Trophoblast cell (in vitro differentiated cells and primary cell): Measurements from ENCODE around the gene TMEM237.

Experiments used
- DNase-seq, 2 donors: peaks; one replicate each; pipeline ENCODE4 v3.0.0-alpha.2; 2016
- H2AFZ ChIP-seq: 2 replicates; pipeline ENCODE4 v1.6.1; 2013; ENCODE audit warnings: low read length, moderate library complexity, mild to moderate bottlenecking; ENCODE audit not compliant: insufficient read depth, poor library complexity
- H2AK5ac ChIP-seq: 2 replicates; pipeline ENCODE4 v1.6.1; 2013; ENCODE audit warnings: mild to moderate bottlenecking, low read length
- H2BK120ac ChIP-seq: 2 replicates; pipeline ENCODE4 v1.6.1; 2013; ENCODE audit warnings: low read length, mild to moderate bottlenecking, moderate library complexity; ENCODE audit not compliant: insufficient read depth, poor library complexity
- H2BK12ac ChIP-seq: 2 replicates; pipeline ENCODE4 v1.6.1; 2013; ENCODE audit warnings: mild to moderate bottlenecking, low read length, moderate library complexity
- H2BK5ac ChIP-seq: 2 replicates; pipeline ENCODE4 v1.6.1; 2013; ENCODE audit warnings: low read length, low read depth, moderate library complexity, mild to moderate bottlenecking; ENCODE audit not compliant: poor library complexity
- H3K14ac ChIP-seq: 2 replicates; pipeline ENCODE4 v1.6.1; 2013; ENCODE audit warnings: mild to moderate bottlenecking, low read length
- H3K18ac ChIP-seq: 2 replicates; pipeline ENCODE4 v1.6.1; 2013; ENCODE audit warnings: mild to moderate bottlenecking, low read length
- H3K23ac ChIP-seq: 2 replicates; pipeline ENCODE4 v1.6.1; 2013; ENCODE audit warnings: low read length
- H3K27ac ChIP-seq: 2 replicates; pipeline ENCODE4 v1.5.1; 2013; ENCODE audit warnings: low read depth, mild to moderate bottlenecking, inconsistent platforms, low read length, moderate library complexity
- H3K27me3 ChIP-seq: 2 replicates; pipeline ENCODE4 v1.6.1; 2013; ENCODE audit warnings: inconsistent platforms, mild to moderate bottlenecking, low read length, moderate library complexity; ENCODE audit not compliant: insufficient read depth
- H3K36me3 ChIP-seq, 2 experiments: 1 replicate in 1 of 2; 2 replicates in 1 of 2; pipeline ENCODE4 v1.6.1; 2013; ENCODE audit warnings: low read length in 2 of 2, mild to moderate bottlenecking in 2 of 2, moderate library complexity in 1 of 2; ENCODE audit not compliant: insufficient read depth in 2 of 2, control insufficient read depth in 1 of 2
- H3K4ac ChIP-seq: 2 replicates; pipeline ENCODE4 v1.6.1; 2013; ENCODE audit warnings: low read depth, mild to moderate bottlenecking, low read length, moderate library complexity
- H3K4me1 ChIP-seq, 2 experiments: 1 replicate in 1 of 2; 2 replicates in 1 of 2; pipeline ENCODE4 v1.6.1; 2013; ENCODE audit warnings: low read length in 2 of 2, mild to moderate bottlenecking in 2 of 2, moderate library complexity in 1 of 2; ENCODE audit not compliant: insufficient read depth in 2 of 2, control insufficient read depth in 1 of 2
- H3K4me2 ChIP-seq: 2 replicates; pipeline ENCODE4 v1.6.1; 2013; ENCODE audit warnings: inconsistent platforms, mild to moderate bottlenecking, low read length, moderate library complexity
- H3K4me3 ChIP-seq: 2 replicates; pipeline ENCODE4 v1.5.1; 2013; ENCODE audit warnings: mild to moderate bottlenecking, low read depth, low read length, inconsistent platforms
- H3K79me1 ChIP-seq: one replicate; pipeline ENCODE4 v1.6.1; 2013; ENCODE audit warnings: low read length
- H3K79me2 ChIP-seq: 2 replicates; pipeline ENCODE4 v1.6.1; 2013; ENCODE audit warnings: low read length, mild to moderate bottlenecking; ENCODE audit not compliant: control insufficient read depth, insufficient read depth, poor library complexity
- H3K9ac ChIP-seq: 2 replicates; pipeline ENCODE4 v1.6.1; 2013; ENCODE audit warnings: mild to moderate bottlenecking, low read length
- H3K9me3 ChIP-seq: 2 replicates; pipeline ENCODE4 v1.6.1; 2013; ENCODE audit warnings: low read depth, mild to moderate bottlenecking, control low read depth, inconsistent platforms, low read length; ENCODE audit not compliant: insufficient read depth
- H4K12ac ChIP-seq: 2 replicates; pipeline ENCODE4 v1.6.1; 2013; ENCODE audit warnings: low read depth, mild to moderate bottlenecking, low read length, moderate library complexity
- H4K8ac ChIP-seq: 2 replicates; pipeline ENCODE4 v1.6.1; 2013; ENCODE audit warnings: low read depth, mild to moderate bottlenecking, low read length, moderate library complexity
- H4K91ac ChIP-seq: one replicate; pipeline ENCODE4 v1.6.1; 2013; ENCODE audit warnings: low read depth, mild to moderate bottlenecking, low read length, moderate library complexity
- WGBS: extraction: QIAGEN DNeasy Blood & Tissue Kit; methylation state at CpG from one replicate; pipeline ENCODE4 v1.1.7; 2013; ENCODE audit warnings: missing lambda C conversion rate; ENCODE audit not compliant: insufficient read length, insufficient coverage; ENCODE audit errors: extremely low coverage; 5-methylcytosine and 5-hydroxymethylcytosine counted together

Gene TMEM237

DNA sequence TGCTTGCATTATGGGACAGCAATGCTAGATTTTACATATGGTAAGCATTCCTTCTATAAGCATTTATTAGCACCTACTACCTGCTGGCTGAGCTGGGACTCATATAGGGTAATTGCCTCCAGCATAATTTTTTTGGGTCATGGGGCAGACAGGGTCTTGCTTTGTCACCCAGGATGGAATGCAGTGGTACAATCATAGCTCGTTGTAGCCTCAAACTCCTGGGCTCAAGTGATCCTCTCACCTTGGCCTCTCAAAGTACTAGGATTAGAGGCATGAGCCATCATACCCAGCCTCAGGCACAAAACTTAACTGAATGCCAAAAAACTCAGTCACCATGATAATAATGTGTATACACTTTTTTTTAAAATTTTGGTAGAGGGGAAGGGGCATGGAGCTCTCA lies 35.3 kb downstream of the TMEM237 start:
- Histone ChIP-seq H4K12ac (no peak overlapping the region), H3K79me1 (no peaks in the 10 kb centered on the region), H3K23ac (no peak overlapping the region), H2AK5ac (no peak overlapping the region), H2AFZ (no peak overlapping the region), H3K4me1 (no peaks in the 10 kb centered on the region), H3K36me3 (no peaks in the 10 kb centered on the region), H2BK5ac (no peak overlapping the region), H4K91ac (no peak overlapping the region), H4K8ac (no peak overlapping the region), H3K9ac (no peak overlapping the region), H3K14ac (no peak overlapping the region), H3K4ac (no peak overlapping the region), H2BK120ac (no peak overlapping the region), H3K18ac (no peak overlapping the region), H3K4me2 (no peak overlapping the region), H3K27me3 (no peaks in the 10 kb centered on the region), H3K4me3 (no peak overlapping the region), H3K9me3 (peaks cover 2% of the 10 kb centered on the region), H2BK12ac (no peak overlapping the region), H3K27ac (no peak overlapping the region), H3K79me2 (no peaks in the 10 kb centered on the region)
- WGBS, result no CpG with 5 or more reads among the region's 1 CpG
- peak; percentile 93 to 98 for DNase-seq

DNA sequence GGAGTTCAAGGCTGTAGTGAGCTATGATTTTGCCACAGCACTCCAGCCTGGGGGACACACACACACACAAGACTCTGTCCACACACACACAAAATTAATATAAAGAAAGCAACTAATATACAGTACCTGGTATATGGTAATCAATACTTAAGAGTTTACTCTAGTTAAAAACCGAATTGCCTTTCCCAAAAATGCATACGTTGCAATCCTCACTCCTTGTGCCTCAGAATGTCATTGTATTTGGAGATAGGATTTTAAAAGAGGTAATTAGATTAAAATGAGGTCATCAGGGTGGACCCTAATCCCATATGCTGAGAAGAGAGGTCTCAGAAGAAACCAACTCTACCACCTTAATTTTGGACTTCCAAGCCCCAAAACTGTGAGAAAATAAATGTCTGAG lies 35.7 kb downstream of the TMEM237 start:
- no peaks in the 10 kb centered on the region for H3K79me1 ChIP-seq
- H3K36me3 ChIP-seq, result no peaks in the 10 kb centered on the region
- H2BK5ac ChIP-seq, result no peak overlapping the region
- H2AFZ ChIP-seq, result no peak overlapping the region
- no peak overlapping the region for H2BK120ac ChIP-seq
- no peaks in the 10 kb centered on the region for H3K27me3 ChIP-seq
- H2AK5ac ChIP-seq, result no peak overlapping the region
- no peak overlapping the region for H2BK12ac ChIP-seq
- no peak overlapping the region for H3K4me3 ChIP-seq
- no peak overlapping the region for H4K91ac ChIP-seq
- no peaks in the 10 kb centered on the region for H3K79me2 ChIP-seq
- no CpG with 5 or more reads among the region's 2 CpGs for WGBS
- H4K12ac ChIP-seq, result no peak overlapping the region
- no peak overlapping the region for H3K14ac ChIP-seq
- no peak overlapping the region for H3K23ac ChIP-seq
- no peak overlapping the region for H3K4me2 ChIP-seq
- H3K4ac ChIP-seq, result no peak overlapping the region
- no peak for DNase-seq
- H3K4me1 ChIP-seq, result no peaks in the 10 kb centered on the region
- no peak overlapping the region for H3K9ac ChIP-seq
- no peak overlapping the region for H3K27ac ChIP-seq
- H4K8ac ChIP-seq, result no peak overlapping the region
- no peak overlapping the region for H3K18ac ChIP-seq
- no peaks in the 10 kb centered on the region for H3K9me3 ChIP-seq

DNA sequence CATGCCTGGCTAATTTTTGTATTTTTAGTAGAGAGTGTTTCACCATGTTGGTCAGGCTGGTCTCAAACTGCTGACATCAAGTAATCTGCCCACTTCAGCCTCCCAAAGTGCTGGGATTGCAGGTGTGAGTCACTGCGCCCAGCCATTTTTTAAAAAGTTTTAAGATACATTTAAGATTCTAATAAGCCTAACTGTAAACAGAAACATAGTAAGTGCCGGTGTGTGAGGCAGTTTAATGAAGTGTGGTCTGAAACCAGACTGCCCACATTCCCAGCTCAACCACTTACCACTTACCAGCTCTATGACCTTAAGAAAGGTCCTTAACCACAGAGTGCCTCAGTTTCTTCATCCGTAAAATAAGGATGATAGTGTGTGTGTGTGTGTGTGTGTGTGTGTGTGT lies 42.4 kb downstream of the TMEM237 start:
- no CpG with 5 or more reads among the region's 3 CpGs for WGBS

DNA sequence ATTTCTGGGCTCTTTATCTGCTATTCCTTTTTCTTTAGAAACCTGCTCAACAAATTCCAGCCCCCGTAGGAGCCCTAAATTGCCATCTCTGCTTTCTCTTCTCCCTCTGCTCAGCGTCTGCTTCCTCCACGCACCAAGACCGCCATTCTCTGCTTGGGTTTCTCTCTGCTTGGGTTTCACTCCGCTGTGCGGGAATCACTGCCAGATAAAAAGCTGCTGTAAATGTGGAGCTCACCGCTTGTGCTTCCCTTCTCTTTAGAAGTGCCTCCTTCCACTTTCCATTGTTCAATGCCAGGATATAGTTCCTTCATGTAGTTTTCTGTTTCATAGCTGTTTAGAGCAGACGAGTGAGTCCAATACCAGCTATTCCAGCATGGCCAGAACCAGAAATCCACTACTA lies 45.9 kb downstream of the TMEM237 start:
- Histone ChIP-seq H2BK120ac (no peak overlapping the region), H3K79me1 (no peaks in the 10 kb centered on the region), H3K9me3 (no peaks in the 10 kb centered on the region), H4K91ac (no peak overlapping the region), H2AFZ (no peak overlapping the region), H3K4me2 (no peak overlapping the region), H3K14ac (no peak overlapping the region), H3K36me3 (no peaks in the 10 kb centered on the region), H3K79me2 (no peaks in the 10 kb centered on the region), H3K4ac (no peak overlapping the region), H3K27me3 (no peaks in the 10 kb centered on the region), H3K27ac (no peak overlapping the region), H3K18ac (no peak overlapping the region), H4K12ac (no peak overlapping the region), H3K4me1 (no peaks in the 10 kb centered on the region), H3K4me3 (no peak overlapping the region), H3K9ac (no peak overlapping the region), H2AK5ac (no peak overlapping the region), H2BK5ac (no peak overlapping the region), H3K23ac (no peak overlapping the region), H2BK12ac (no peak overlapping the region), H4K8ac (no peak overlapping the region)
- DNase-seq, result no peak
- no CpG with 5 or more reads among the region's 8 CpGs for WGBS

More for the DNA sequence above, 42.4 kb downstream of the TMEM237 start:
- no peak overlapping the region for H3K23ac ChIP-seq
- no peak overlapping the region for H3K18ac ChIP-seq
- H3K36me3 ChIP-seq, result no peaks in the 10 kb centered on the region
- H3K4me1 ChIP-seq, result no peaks in the 10 kb centered on the region
- no peak overlapping the region for H3K4me3 ChIP-seq
- no peaks in the 10 kb centered on the region for H3K9me3 ChIP-seq
- H4K8ac ChIP-seq, result no peak overlapping the region
- H3K9ac ChIP-seq, result no peak overlapping the region
- no peak overlapping the region for H2BK5ac ChIP-seq
- no peaks in the 10 kb centered on the region for H3K27me3 ChIP-seq
- peak in 1 of 2 donors; percentile 29 for DNase-seq
- H3K4me2 ChIP-seq, result no peak overlapping the region
- no peak overlapping the region for H2AFZ ChIP-seq
- H4K12ac ChIP-seq, result no peak overlapping the region
- no peak overlapping the region for H4K91ac ChIP-seq
- H2BK12ac ChIP-seq, result no peak overlapping the region
- H3K27ac ChIP-seq, result no peak overlapping the region
- no peak overlapping the region for H2AK5ac ChIP-seq
- no peak overlapping the region for H3K4ac ChIP-seq
- no peak overlapping the region for H2BK120ac ChIP-seq
- no peak overlapping the region for H3K14ac ChIP-seq
- H3K79me1 ChIP-seq, result no peaks in the 10 kb centered on the region
- no peaks in the 10 kb centered on the region for H3K79me2 ChIP-seq
